ENCODE results near the gene LMAN2. TPM values are rescaled to one million over a fixed set of nuclear protein-coding genes. Genes with fewer than 3 reads are reported as not detected.
"Not testable (repeated sequence)": the region's sequence is repeated elsewhere in the genome, so short reads cannot be mapped to it uniquely, and the experiment has no call there.

Gene LMAN2
- total RNA-seq, 1 donor from 2014 or later: 252 TPM

GRCh38 chr5:177362610-177363507 is 11.4 kb upstream of the LMAN2 start:
- H3K4me3 ChIP-seq (ENCODE audit: low read depth, low read length): peak overlapping the region; percentile 63
- no peak for DNase-seq (ENCODE audit: low read depth)
- TF ChIP-seq CTCF (conservative IDR thresholded peaks at IDR 0.05; ENCODE audit: low read depth, low read length): no peak

DNA sequence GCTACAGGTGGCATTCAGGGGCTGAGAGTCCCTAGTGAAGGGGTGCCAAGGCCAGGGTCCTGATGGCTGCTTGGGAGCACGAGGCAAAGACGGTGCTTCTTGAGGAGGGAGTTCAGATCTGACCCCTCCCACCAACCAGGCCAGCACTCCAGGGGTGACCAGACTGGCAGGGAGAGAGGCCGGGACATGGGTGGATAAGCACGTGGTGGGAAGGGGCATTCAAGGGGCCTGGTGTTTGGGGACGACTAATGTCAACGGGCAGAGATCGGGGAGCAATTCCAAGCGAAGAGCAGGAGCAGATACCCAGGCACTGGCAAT is 10.8 kb upstream of the LMAN2 start:
- no peak overlapping the region for H3K4me3 ChIP-seq (ENCODE audit: low read depth, low read length)
- no peak for DNase-seq (ENCODE audit: low read depth)
- no peak for TF ChIP-seq CTCF (conservative IDR thresholded peaks at IDR 0.05; ENCODE audit: low read depth, low read length)

GRCh38 chr5:177361418-177362291 is 10.2 kb upstream of the LMAN2 start:
- no peak overlapping the region for H3K4me3 ChIP-seq (ENCODE audit: low read depth, low read length)
- DNase-seq (ENCODE audit: low read depth): no peak
- TF ChIP-seq CTCF (conservative IDR thresholded peaks at IDR 0.05; ENCODE audit: low read depth, low read length): no peak

DNA sequence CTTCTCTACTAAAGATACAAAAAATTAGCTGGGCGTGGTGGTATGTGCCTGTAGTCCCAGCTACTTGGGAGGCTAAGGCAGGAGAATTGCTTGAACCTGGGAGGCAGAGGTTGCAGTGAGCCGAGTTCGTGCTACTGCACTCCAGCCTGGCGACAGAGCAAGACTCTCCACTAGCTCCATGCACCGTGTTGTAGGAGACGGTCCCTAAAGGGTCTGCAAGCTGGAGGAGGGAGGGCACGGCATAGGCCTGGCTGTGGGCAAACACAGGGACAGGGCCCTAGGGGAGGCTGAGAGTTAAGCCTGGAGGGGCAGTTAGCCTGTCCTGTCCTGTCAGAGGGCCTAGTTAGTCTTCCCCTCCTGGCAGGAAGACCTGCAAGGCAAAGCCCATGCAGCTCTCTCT is 9.3 kb upstream of the LMAN2 start:
- not testable (repeated sequence) for DNase-seq (ENCODE audit: low read depth); H3K4me3 ChIP-seq (ENCODE audit: low read depth, low read length)

- TF ChIP-seq CTCF (conservative IDR thresholded peaks at IDR 0.05; ENCODE audit: low read depth, low read length): no peak
- no peak for DNase-seq (ENCODE audit: low read depth)
- no peak overlapping the region for H3K4me3 ChIP-seq (ENCODE audit: low read depth, low read length)
These were observed 8.4 kb upstream of the LMAN2 start for GRCh38 chr5:177359860-177360259.

DNA sequence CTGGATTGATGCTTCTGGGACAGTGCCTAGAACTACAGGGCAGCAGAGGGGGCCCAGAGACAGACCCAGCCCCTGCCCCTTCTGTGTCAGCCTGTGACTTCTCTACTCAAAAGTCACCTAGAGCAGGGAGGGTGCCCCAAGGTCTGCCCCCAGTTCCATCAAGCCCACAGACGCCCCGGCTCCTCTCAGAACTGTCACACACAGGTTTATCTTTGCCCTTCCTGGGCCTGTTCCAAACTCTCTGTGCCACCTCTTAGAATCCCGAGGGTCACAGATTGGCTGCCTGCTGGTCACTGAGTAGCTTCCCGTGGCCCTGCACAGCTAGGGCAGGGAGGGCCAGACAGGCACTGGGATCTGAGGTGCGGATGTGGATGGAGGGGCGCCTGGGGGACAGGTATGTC is 8.0 kb upstream of the LMAN2 start:
- DNase-seq (ENCODE audit: low read depth): no peak
- no peak for TF ChIP-seq CTCF (conservative IDR thresholded peaks at IDR 0.05; ENCODE audit: low read depth, low read length)
- H3K4me3 ChIP-seq (ENCODE audit: low read depth, low read length): no peak overlapping the region

DNA sequence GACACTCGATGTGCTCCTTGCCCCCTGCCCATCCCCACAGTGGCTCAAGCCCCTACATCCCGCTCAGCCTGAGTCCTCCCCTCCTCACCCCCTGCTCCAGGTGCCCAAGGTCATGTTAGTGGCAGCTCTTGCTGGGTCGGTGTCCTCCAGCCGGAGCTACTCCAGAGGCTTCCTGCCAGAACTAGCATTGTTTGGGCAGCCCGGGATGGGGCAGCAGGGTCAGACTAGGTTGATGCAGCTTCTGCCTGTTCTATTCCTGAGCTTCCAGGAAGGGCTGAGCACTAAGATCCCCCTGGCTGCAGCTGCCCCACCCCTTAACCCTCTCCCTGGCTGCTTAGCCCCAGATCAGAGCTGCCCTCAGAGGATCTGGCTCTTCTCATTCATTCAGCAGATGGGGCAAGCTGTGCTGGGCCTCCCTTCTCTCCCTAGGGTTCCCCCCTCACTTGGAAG is 6.9 kb upstream of the LMAN2 start:
- H3K4me3 ChIP-seq (ENCODE audit: low read depth, low read length): no peak overlapping the region
- no peak for TF ChIP-seq CTCF (conservative IDR thresholded peaks at IDR 0.05; ENCODE audit: low read depth, low read length)
- DNase-seq (ENCODE audit: low read depth): no peak

All from epithelial cell of proximal tubule (primary cell).